GM21381 (cell line): Measurements from ENCODE around the gene TMC5.

Experiments used
- ATAC-seq: cut with Tn5 transposase; IDR thresholded peaks from one replicate; pipeline ENCODE4 v1.9.1; 2021; ENCODE audit warnings: mild to moderate bottlenecking, moderate library complexity; ENCODE audit not compliant: unreplicated experiment

The TMC5 gene

DNA sequence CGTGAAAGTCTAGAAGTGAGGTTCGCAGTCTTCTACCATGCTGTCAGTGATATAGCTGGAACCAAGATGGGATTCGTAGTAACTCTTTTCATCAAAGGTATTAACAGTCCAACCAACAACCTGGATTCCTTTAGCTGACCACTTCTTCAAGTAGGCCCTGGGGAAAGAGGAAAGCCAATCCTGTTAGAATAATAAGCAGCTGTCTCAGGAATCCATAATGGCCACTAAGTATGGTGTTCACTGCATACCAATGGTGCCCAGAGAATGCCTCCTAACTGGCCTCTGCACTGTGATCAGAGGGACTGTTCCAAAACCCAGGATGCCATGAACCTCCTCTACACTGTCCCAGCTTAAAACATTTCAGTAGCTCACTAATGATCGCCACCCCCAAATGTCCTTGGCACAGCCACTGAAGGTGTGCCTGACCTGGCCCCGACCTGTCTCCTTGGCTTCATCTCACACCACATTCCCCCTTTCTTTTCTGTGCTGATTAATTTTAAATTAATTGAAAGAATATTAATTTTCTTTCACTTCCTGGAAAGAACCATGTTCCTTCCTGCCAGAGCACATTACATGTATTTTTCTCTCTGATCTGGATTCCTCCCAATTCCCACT is 85.9 kb downstream of the TMC5 start:
- ATAC-seq: no peak

DNA sequence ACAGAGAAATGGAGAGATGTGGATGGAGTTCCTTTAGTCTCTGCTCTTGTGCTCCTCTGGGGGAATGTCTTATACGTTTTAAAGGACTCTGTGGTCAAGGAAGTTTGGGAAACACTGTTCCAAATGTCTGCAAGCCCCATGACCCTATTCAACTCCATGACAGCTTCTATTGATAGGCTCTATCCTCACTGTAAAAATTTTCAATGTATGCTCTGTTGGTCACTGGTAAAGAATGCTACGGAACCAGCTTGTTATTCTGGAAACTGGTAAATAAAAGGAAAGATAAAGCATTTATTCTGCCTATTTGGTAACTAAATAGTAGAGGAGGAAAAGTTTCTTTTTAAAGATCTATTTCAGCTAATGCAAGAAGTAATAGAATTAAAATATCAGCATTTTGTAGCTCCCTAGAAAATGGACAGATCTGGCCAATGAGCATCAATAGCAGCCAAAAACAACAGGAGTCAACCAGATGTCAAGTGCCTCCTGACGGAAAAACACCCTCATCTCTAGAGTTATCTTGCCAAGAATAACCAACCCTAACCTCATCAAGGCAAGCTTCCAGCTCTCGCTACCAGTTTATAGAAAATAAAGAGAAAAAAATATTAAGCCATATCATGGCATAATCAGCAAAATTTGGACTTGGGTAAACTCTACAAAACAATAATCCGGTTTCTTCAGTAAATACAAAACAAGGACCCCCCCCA is 88.1 kb downstream of the TMC5 start:
- no peak for ATAC-seq

DNA sequence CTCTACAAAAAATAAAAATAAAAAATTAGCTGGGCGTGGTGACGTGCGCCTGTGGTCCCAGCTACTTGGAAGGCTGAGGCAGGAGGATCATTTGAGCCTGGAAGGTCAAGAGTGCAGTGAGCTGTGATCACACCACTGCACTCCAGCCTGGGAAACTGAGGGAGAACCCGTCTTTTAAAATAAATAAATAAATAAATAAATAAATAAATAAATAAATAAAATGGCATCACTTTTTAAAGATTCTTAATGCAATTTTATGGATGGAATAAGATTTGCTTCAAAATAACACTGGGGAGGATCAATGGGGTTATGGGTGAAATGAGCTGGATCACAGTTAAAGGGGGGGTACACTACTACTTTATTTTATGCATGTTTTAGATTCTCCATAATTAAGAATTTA is 89.3 kb downstream of the TMC5 start:
- ATAC-seq: no peak

DNA sequence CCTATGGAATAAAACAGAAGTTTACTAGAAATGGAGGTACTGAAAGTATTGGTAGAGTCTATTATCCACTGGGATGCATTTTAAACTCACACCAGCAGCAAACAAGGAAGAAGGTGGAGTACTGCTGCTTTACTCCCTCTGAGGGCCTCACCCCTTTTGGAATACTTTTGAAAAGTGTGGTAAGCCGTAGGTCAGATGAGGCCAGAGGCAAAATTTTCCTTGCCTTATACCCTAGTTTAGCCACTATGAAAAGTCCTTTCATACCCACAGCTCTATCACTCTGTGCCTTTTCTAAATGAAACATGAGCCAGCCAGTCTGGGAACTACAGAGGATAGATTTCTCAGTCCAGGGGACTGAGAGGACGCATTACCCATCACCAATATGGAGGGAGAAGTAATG is 90.2 kb downstream of the TMC5 start:
- ATAC-seq: no peak

GRCh38 chr16:19512297-19512696 is 94.6 kb downstream of the TMC5 start:
- ATAC-seq: no peak

GRCh38 chr16:19513377-19514053 is 95.8 kb downstream of the TMC5 start:
- no peak for ATAC-seq

- no peak for ATAC-seq
These were observed 98.1 kb downstream of the TMC5 start for GRCh38 chr16:19515757-19516156.

- ATAC-seq: no peak
These were observed 99.9 kb downstream of the TMC5 start for GRCh38 chr16:19517424-19518089.

- ATAC-seq: no peak
These were observed 100.7 kb downstream of the TMC5 start for GRCh38 chr16:19518388-19518787.

DNA sequence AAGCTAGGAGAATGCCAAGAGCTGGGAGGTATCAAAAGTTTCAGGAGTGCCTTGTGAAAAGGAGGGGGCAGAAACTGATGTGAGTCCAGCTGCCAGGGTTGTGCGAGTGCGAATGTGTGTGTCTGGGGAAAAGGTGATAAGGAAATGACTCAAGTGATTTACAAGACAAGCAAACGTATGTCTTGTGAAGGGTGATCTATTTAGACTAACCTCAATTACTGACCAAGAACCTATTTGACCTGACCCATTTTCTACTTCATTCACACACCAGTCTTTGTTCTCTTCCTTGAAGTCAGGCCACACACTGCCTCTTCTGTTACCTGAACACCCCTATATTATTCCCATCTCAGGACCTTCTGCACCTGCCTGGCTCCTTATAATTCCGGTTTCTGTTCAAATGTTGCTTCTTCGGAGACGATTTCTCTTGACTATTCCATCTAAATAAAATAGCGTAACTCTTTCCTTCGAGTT is 103.2 kb downstream of the TMC5 start:
- ATAC-seq: no peak

DNA sequence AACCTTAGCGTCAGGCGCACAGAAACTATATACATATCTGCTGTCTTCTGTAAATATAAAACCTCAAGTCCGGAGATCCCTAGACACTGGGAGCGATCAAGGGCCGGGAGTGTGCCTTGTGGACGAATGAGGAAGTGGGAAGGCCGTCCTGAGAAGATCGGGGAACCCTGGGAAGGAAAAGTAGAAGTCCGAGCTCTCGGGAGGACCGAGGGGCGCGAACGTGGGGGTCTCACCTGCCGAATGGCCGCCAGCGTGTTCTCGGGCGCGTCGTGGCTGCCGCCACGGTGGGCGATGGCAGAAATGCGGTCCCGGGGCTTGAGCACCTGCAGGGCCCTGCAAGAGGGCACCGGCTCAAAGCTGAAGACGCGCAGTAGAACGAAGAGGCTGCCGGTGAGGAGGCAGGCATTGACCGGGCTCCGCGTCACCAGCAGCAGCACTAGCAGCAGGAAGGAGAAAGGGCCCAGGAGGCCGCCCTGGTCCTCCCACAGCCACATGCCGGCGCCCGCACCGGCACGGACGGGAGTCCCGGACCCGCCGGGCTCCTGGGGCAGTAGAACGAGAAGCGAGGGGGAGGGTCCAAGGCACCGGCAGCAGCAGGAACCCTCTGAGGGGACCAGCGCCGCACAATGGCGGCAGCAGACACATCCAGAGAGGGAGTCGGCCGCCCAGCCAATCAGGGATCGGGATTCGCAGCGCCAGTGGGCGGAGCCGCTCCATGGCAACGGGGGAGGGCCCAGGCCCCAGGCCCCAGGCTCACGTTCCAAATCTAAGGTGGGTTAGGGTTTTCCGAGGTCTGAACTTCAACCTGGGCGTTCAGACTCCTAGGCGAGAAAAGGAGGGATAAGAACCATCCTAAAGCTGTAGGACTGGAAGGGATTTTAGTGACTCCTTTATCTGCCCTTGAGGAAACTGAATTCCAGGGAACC is 104.1 kb downstream of the TMC5 start, which contains the start of gene GDE1:
Gene GDE1 (minus strand): TSS at position 628 of the 926 bp plus-strand sequence. CDS start 134 bp downstream, at position 494.
- ATAC-seq: peak; percentile 76

GRCh38 chr16:19522397-19522732 is 104.7 kb downstream of the TMC5 start:
- ATAC-seq: no peak

DNA sequence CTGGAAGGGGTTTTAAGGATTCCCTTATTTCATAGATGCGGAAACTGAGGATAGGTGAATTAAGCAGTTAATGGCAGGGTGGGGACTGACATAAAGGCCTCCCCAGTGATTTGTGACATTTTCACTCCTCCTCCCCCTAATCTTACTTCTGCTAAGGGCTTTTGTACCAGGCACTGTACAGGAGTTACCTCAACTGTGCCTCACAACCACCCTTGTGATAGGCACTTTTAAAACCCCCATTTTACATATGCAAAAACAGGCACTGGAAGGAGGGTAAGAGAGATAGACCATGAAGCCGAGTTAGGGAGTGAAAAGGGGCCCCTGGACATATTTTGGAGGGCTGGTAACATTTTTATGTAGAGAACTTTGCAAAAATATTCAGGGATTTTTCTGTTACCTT is 105.1 kb downstream of the TMC5 start:
- no peak for ATAC-seq

DNA sequence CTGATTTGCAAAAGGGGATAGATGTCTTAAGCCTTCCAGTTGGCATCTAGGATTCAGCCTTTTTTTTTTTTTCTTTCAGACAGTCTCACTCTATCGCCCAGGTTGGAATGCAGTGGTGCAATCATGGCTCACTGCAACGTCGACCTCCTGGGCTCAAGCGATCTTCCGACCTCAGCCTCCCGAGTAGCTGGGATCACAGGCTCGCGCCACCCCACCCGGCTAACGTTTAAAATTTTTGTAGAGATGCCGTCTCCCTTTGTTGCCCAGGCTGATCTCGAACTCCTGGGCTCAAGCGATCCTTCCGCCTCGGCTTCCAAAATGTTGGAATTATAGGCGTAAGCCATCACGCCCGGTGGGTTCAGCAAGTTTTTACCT is 105.5 kb downstream of the TMC5 start:
- ATAC-seq: no peak

- ATAC-seq: peak; percentile 74
These were observed 106.1 kb downstream of the TMC5 start, which contains the start of gene CCP110 for GRCh38 chr16:19523559-19524355. TSS of gene CCP110 (plus strand) at chr16:19523942. CDS start at chr16:19527882, 3,940 bp downstream.

GRCh38 chr16:19524356-19524615 is 106.6 kb downstream of the TMC5 start:
- ATAC-seq: no peak

DNA sequence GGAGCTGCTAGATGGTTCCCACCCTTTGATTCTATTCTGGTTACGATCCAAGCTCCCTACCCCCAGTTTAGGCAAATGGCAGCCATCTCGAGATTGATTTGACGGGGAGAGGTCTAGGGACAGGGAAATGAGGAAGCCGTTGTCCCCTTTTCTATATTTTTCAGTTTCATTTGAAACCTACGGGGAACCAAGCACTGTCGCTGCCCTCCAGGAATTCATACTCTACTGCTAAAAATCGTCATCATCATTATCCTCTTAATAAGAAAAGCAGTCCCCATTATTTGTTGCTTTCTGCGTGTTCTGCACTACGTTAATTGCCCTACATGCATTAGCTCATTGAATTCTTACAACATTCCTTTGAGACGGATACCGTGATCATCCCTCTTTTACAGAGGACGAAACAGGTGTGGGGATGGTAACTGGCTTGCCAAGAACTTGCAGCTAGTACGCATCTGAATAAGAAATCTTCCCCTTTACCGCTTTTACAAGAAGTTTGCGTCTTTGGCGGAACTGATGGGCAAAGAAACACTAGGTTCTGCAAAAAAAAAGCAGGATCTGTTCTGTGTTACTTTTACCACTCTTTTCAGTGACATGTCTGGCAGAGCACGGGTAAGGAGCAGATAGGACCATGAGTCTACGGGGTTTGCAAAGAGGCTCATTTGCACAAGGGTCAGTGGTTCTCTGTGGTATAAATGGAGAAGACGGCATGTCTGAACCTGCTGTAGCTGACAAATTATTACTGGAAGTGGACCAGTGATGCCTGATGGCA is 107.1 kb downstream of the TMC5 start:
- no peak for ATAC-seq

GRCh38 chr16:19525385-19525723 is 107.7 kb downstream of the TMC5 start:
- ATAC-seq: no peak

DNA sequence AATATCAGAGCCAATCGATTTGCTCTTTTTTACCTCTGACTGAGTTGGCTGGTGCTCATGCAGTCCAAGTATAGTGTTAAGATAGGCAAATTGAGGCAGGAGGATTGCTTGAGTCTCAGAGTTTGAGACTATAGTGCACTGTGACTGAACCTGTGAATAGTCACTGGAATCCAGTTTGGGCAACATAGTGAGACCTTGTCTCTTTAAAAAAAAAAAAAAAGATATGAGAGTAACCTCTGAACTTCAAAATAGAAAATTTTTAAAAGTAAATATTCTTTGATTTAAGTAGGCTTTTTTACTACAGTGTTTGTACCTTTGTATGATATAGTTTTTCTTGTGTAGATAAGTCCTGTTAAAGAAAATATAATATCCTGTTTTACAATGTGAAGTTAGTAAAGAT is 109.5 kb downstream of the TMC5 start:
- no peak for ATAC-seq
